GM06990 (cell line): Measurements from ENCODE around the gene MPL.

ENCODE experiments used
- DNase-seq: peaks from one replicate; pipeline ENCODE4 v3.0.0-alpha.2; 2011; ENCODE audit not compliant: insufficient read length; ENCODE audit errors: extremely low read depth
- H3K27me3 ChIP-seq: replicated peaks from 2 replicates; pipeline ENCODE4 v1.6.0; 2011; ENCODE audit warnings: low read length; ENCODE audit not compliant: control insufficient read depth, insufficient read depth
- H3K36me3 ChIP-seq: 2 replicates; pipeline ENCODE4 v1.5.1; 2011; ENCODE audit warnings: low read length; ENCODE audit not compliant: control insufficient read depth, insufficient read depth
- H3K4me3 ChIP-seq: replicated peaks from 2 replicates; pipeline ENCODE4 v1.5.1; 2011; ENCODE audit warnings: low read depth, mild to moderate bottlenecking, control low read depth, low read length
- CTCF ChIP-seq: IDR thresholded peaks from 2 replicates; pipeline ENCODE4 v1.5.1; 2011; ENCODE audit warnings: low read length, control low read depth, mild to moderate bottlenecking, inconsistent platforms; ENCODE audit not compliant: insufficient read depth, poor library complexity, severe bottlenecking

MPL gene

GRCh38 chr1:43293176-43293575 lies 44.4 kb upstream of the MPL start:
- no peak for DNase-seq
- Histone ChIP-seq H3K4me3 (no peak overlapping the region), H3K36me3 (no peaks in the 10 kb centered on the region), H3K27me3 (no peaks in the 10 kb centered on the region)
- no peak for TF ChIP-seq CTCF

GRCh38 chr1:43293896-43294760 lies 43.5 kb upstream of the MPL start:
- no peak overlapping the region for H3K4me3 ChIP-seq
- H3K36me3 ChIP-seq, result no peaks in the 10 kb centered on the region
- TF ChIP-seq CTCF, result no peak
- DNase-seq, result no peak
- H3K27me3 ChIP-seq, result no peaks in the 10 kb centered on the region

GRCh38 chr1:43294761-43295160 lies 42.9 kb upstream of the MPL start:
- no peak for DNase-seq
- Histone ChIP-seq H3K4me3 (no peak overlapping the region), H3K36me3 (no peaks in the 10 kb centered on the region), H3K27me3 (no peaks in the 10 kb centered on the region)
- no peak for TF ChIP-seq CTCF

GRCh38 chr1:43296207-43296606 lies 41.4 kb upstream of the MPL start:
- Histone ChIP-seq H3K27me3 (no peaks in the 10 kb centered on the region), H3K36me3 (no peaks in the 10 kb centered on the region), H3K4me3 (no peak overlapping the region)
- DNase-seq, result no peak
- no peak for TF ChIP-seq CTCF

GRCh38 chr1:43298055-43298454 lies 39.6 kb upstream of the MPL start:
- Histone ChIP-seq H3K36me3 (no peaks in the 10 kb centered on the region), H3K27me3 (no peaks in the 10 kb centered on the region), H3K4me3 (no peak overlapping the region)
- TF ChIP-seq CTCF, result no peak
- DNase-seq, result no peak
